Esophagus squamous epithelium (tissue), 4 donors: Measurements from ENCODE around the gene CAPN11.

Experiments
- CTCF ChIP-seq, 6 experiments: fragments of 450-650 bp in 4 of 6; fragments of 200-600 bp in 2 of 6; sonication (generic) in 2 of 6; IDR thresholded peaks; one replicate each; pipeline ENCODE4 v1.5.1; 2016 to 2019; ENCODE audit warnings: antibody characterized with exemption in 6 of 6, mild to moderate bottlenecking in 4 of 6, moderate library complexity in 4 of 6
- POLR2A ChIP-seq, 4 donors: fragments of 450-650 bp; IDR thresholded peaks; one replicate each; pipeline ENCODE4 v1.6.1; 2017; ENCODE audit warnings: antibody characterized with exemption in 4 of 4, mild to moderate bottlenecking in 4 of 4, moderate library complexity in 3 of 4

- TF ChIP-seq CTCF (IDR thresholded peaks at IDR 0.05): no peak
- no peak for TF ChIP-seq POLR2A (IDR thresholded peaks at IDR 0.05)
Observed at GRCh38 chr6:44180886-44181285, 22.3 kb downstream of the CAPN11 start.
